ENCODE results near the gene CNPY1. TPM values are rescaled to one million over a fixed set of nuclear protein-coding genes. Genes with fewer than 3 reads are reported as not detected.

Gene CNPY1
- total RNA-seq, 4 donors from 2014 or later = not detected

DNA sequence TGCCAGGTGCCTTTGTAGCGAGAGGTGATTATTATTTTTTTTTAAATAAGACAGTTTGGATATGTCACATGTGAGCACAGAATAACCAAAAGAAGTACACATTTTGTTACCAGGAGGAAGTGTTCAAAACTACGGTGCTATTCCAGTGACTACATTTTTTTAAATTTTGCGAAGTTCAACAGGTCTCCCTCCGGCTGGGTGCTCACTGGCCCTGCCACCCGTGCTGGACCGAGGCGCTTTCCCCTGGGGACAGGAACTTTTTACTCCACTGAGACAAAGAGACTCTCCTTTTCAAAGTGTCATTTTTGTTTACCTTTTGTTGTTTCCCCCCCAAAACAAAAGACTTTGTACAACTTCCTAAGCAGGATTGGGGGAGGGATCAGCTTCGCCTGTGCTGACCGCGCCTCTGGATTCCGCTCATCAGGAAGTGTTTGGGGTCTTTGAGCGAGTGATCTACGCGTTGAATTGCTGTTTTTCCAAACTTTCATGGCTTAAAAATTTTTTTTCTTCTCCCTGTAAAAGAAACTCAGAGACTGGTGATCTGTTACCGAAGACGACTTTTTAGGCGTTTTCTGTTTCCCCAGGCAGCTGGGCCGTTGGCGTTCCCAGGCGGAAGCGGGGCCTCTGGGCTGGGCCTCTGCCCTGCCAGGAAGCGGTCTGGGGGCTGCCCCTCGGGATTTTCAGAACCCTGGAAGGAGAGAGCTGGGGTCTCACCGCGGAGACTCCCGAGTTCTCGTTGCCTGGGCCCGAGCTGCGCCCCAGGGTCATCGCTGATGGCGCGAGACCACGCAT lies 81.2 kb downstream of the CNPY1 start:
- 13% methylated on average over 27 of the region's 33 CpGs for WGBS
- TF ChIP-seq POLR2A (IDR thresholded peaks at IDR 0.05) = no peak
- TF ChIP-seq POLR2AphosphoS5 (IDR thresholded peaks at IDR 0.05) = no peak
- TF ChIP-seq, protein P1, sequence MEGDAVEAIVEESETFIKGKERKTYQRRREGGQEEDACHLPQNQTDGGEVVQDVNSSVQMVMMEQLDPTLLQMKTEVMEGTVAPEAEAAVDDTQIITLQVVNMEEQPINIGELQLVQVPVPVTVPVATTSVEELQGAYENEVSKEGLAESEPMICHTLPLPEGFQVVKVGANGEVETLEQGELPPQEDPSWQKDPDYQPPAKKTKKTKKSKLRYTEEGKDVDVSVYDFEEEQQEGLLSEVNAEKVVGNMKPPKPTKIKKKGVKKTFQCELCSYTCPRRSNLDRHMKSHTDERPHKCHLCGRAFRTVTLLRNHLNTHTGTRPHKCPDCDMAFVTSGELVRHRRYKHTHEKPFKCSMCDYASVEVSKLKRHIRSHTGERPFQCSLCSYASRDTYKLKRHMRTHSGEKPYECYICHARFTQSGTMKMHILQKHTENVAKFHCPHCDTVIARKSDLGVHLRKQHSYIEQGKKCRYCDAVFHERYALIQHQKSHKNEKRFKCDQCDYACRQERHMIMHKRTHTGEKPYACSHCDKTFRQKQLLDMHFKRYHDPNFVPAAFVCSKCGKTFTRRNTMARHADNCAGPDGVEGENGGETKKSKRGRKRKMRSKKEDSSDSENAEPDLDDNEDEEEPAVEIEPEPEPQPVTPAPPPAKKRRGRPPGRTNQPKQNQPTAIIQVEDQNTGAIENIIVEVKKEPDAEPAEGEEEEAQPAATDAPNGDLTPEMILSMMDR (IDR thresholded peaks at IDR 0.05) = no peak
- TF ChIP-seq EP300 (IDR thresholded peaks at IDR 0.05) = no peak
- Histone ChIP-seq H3K4me3 (no peak overlapping the region), H3K9me3 (no peaks in the 10 kb centered on the region), H3K4me1 (peaks cover 29% of the 10 kb centered on the region), H3K27me3 (peaks cover 99% of the 10 kb centered on the region), H3K27ac (no peak overlapping the region), H3K36me3 (no peaks in the 10 kb centered on the region)
- DNase-seq (ENCODE audit: low spot score in 2 of 2) = no peak

DNA sequence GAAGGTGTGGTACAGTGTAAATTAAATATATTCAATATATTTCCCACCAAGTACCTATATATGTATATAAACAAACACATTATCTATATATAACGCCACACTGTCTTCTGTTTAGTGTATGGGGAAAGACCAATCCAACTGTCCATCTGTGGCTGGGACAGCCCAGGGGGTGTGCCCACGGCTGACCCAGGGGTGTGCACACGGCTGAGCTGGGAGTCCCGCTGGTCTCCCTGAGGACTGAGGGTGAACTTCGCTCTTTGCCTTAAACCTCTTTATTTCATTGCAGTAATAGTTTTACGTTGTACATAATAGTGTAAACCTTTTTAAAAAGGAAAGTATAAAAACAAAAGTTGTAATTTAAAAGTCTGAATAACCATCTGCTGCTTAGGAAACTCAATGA lies 82.2 kb downstream of the CNPY1 start:
- Histone ChIP-seq H3K4me3 (no peak overlapping the region), H3K9me3 (no peaks in the 10 kb centered on the region), H3K27me3 (peaks cover 99% of the 10 kb centered on the region), H3K4me1 (peaks cover 37% of the 10 kb centered on the region), H3K27ac (no peak overlapping the region), H3K36me3 (no peaks in the 10 kb centered on the region)
- TF ChIP-seq POLR2AphosphoS5 (IDR thresholded peaks at IDR 0.05) (no peak), EP300 (IDR thresholded peaks at IDR 0.05) (no peak), POLR2A (IDR thresholded peaks at IDR 0.05) (no peak)
- TF ChIP-seq, protein P1 (IDR thresholded peaks at IDR 0.05) = no peak
- 31% methylated on average over 6 of the region's 6 CpGs for WGBS
- no peak for DNase-seq (ENCODE audit: low spot score in 2 of 2)

DNA sequence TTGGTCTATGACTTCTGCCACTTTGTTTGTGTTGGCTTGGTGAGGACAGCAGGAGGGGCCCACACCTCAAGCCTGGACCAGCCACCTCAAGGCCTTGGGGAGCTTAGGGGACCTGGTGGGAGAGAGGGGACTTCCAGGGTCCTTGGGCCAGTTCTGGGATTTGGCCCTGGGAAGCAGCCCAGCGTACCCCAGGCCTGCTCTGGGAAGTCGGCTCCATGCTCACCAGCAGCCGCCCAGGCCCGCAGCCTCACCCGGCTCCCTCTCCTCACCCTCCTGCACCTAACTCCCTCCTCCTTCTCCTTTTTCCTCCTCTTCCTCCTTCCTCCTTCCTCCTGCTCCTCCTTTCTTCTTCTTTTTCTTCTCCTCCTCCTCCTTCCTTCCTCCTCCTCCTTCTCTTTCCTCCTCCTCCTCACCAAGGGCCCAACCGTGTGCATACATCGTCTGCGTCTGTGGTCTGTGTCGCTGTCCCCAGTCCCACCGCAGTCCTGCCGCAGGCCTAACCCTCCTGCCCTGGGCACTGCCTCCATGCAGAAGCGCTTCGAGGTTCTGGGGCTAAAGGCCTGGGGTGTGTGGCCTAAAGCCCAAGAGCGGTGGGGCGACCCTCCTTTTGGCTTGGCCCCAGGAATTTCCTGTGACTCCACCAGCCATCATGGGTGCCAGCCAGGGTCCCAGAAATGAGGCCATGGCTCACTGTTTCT lies 83.1 kb downstream of the CNPY1 start:
- Histone ChIP-seq H3K4me1 (peaks cover 40% of the 10 kb centered on the region), H3K9me3 (no peaks in the 10 kb centered on the region), H3K36me3 (no peaks in the 10 kb centered on the region), H3K27me3 (peaks cover 99% of the 10 kb centered on the region), H3K27ac (no peak overlapping the region), H3K4me3 (no peak overlapping the region)
- 27% methylated on average over 15 of the region's 15 CpGs for WGBS
- no peak for DNase-seq (ENCODE audit: low spot score in 2 of 2)
- TF ChIP-seq POLR2A (IDR thresholded peaks at IDR 0.05) (no peak), POLR2AphosphoS5 (IDR thresholded peaks at IDR 0.05) (no peak), EP300 (IDR thresholded peaks at IDR 0.05) (no peak)
- TF ChIP-seq, protein P1 (IDR thresholded peaks at IDR 0.05) = no peak

DNA sequence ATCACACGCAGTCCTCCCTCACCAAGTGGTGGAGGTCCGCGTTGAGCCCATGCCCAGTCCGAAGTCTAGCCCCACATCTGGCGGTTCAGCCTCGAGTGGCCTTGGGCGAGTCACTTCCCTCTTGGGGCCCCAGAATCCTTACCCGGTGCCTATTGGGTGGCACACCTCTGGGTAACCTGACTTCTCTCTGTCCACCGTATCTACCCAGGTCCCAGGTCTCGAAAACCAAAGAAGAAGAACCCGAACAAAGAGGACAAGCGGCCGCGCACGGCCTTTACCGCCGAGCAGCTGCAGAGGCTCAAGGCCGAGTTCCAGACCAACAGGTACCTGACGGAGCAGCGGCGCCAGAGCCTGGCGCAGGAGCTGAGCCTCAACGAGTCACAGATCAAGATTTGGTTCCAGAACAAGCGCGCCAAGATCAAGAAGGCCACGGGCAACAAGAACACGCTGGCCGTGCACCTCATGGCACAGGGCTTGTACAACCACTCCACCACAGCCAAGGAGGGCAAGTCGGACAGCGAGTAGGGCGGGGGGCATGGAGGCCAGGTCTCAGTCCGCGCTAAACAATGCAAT lies 84.1 kb downstream of the CNPY1 start:
- Histone ChIP-seq H3K27ac (no peak overlapping the region), H3K36me3 (no peaks in the 10 kb centered on the region), H3K4me3 (no peak overlapping the region), H3K27me3 (peaks cover 96% of the 10 kb centered on the region), H3K9me3 (no peaks in the 10 kb centered on the region), H3K4me1 (peaks cover 37% of the 10 kb centered on the region)
- TF ChIP-seq, protein P1 (IDR thresholded peaks at IDR 0.05) = no peak
- TF ChIP-seq POLR2AphosphoS5 (IDR thresholded peaks at IDR 0.05) (no peak), POLR2A (IDR thresholded peaks at IDR 0.05) (no peak), EP300 (IDR thresholded peaks at IDR 0.05) (no peak)
- 24% methylated on average over 33 of the region's 33 CpGs for WGBS
- no peak for DNase-seq (ENCODE audit: low spot score in 2 of 2)

DNA sequence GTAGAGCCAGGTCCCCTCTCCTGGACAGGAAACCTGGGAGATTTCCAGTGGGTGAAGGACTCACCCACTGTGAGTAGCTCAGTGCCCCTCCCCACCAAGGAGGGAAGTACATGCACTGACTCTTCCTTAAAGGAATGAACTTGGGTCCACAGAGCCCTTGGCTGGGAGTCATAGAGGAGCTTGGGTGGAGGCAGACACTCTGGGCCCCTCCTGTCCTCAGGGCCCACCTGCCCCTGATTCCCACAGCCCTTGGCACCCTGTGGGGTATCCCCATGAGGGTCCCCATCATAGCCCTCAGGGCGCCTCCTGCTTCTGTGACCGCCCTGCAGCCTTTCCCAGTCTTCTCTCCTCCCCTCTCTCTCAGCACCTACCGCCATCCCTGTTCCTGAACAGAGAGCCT lies 84.7 kb downstream of the CNPY1 start:
- H3K27ac ChIP-seq = no peak overlapping the region
- H3K9me3 ChIP-seq = no peaks in the 10 kb centered on the region
- WGBS = 49% methylated on average over 3 of the region's 3 CpGs
- no peak overlapping the region for H3K4me3 ChIP-seq
- no peaks in the 10 kb centered on the region for H3K36me3 ChIP-seq
- peaks cover 96% of the 10 kb centered on the region for H3K27me3 ChIP-seq
- TF ChIP-seq POLR2AphosphoS5 (IDR thresholded peaks at IDR 0.05) (no peak), POLR2A (IDR thresholded peaks at IDR 0.05) (no peak), EP300 (IDR thresholded peaks at IDR 0.05) (no peak)
- TF ChIP-seq, protein P1 (IDR thresholded peaks at IDR 0.05) = no peak
- DNase-seq (ENCODE audit: low spot score in 2 of 2) = no peak
- H3K4me1 ChIP-seq = peaks cover 37% of the 10 kb centered on the region

Data from suprapubic skin (tissue), 4 donors.